Colonic mucosa (tissue), 4 donors: ENCODE data around the gene MPL. TPM values are rescaled to one million over a fixed set of nuclear protein-coding genes. Genes with fewer than 3 reads are reported as not detected.

Experiments
- DNase-seq: peaks from one replicate; pipeline ENCODE4 v3.0.0-alpha.2; 2020
- H3K27ac ChIP-seq: fragments of 200-600 bp; one replicate; pipeline ENCODE4 v1.8.0; 2021
- H3K27me3 ChIP-seq: fragments of 200-600 bp; one replicate; pipeline ENCODE4 v1.8.0; 2021
- H3K36me3 ChIP-seq: fragments of 200-600 bp; one replicate; pipeline ENCODE4 v1.8.0; 2021
- H3K4me1 ChIP-seq: fragments of 200-600 bp; one replicate; pipeline ENCODE4 v1.8.0; 2021; ENCODE audit warnings: mild to moderate bottlenecking
- H3K4me3 ChIP-seq: fragments of 200-600 bp; one replicate; pipeline ENCODE4 v1.8.0; 2021
- H3K9ac ChIP-seq, 2 donors: one replicate each; pipeline ENCODE4 v1.7.0; 2013; ENCODE audit warnings: control low read depth in 2 of 2, low read depth in 2 of 2, low read length in 2 of 2
- H3K9me3 ChIP-seq: fragments of 200-600 bp; one replicate; pipeline ENCODE4 v1.8.0; 2021
- CTCF ChIP-seq: fragments of 200-600 bp; IDR thresholded peaks from one replicate; pipeline ENCODE4 v1.8.0; 2022; ENCODE audit warnings: antibody characterized with exemption, mild to moderate bottlenecking
- intact Hi-C: fragments of 100-400 bp; cut with DNase I; formaldehyde crosslinking; loops from one replicate; pipeline ENCODE4 v1.14.1; 2022
- total RNA-seq, 2 donors: library from RNA; stranded (reverse); fragmentation: NEBNext Ultra II Directional in 1 of 2; extraction: Animal tissue kit (Norgen Biotek cat#: 25700) in 1 of 2; gene quantifications; one replicate each; pipeline ENCODE4 v1.2.1, GENCODE V29; 2021
- donor health status: healthy.
- donor health status: DM: no; HTN: no; CAD: no.
- donor health status: DM: no; HTN: no; CAD: no.

Gene MPL
- total RNA-seq, 2 donors from 2014 or later, result 0.12 TPM; not detected in 1

GRCh38 chr1:43377831-43378230, 40.2 kb downstream of the MPL start:
- TF ChIP-seq CTCF, result no peak
- no peaks in the 10 kb centered on the region for H3K9me3 ChIP-seq
- H3K27me3 ChIP-seq, result no peaks in the 10 kb centered on the region
- no peaks in the 10 kb centered on the region for H3K36me3 ChIP-seq
- DNase-seq, result no peak
- no peaks in the 10 kb centered on the region for H3K4me1 ChIP-seq
- intact Hi-C loops, result no loop called here
- no peak overlapping the region for H3K27ac ChIP-seq
- H3K9ac ChIP-seq, result no peak overlapping the region
- no peak overlapping the region for H3K4me3 ChIP-seq

GRCh38 chr1:43379476-43379875, 41.9 kb downstream of the MPL start:
- Histone ChIP-seq H3K4me3 (no peak overlapping the region), H3K36me3 (no peaks in the 10 kb centered on the region), H3K27me3 (no peaks in the 10 kb centered on the region)

GRCh38 chr1:43381612-43382011, 44.0 kb downstream of the MPL start:
- H3K27ac ChIP-seq, result no peak overlapping the region
- intact Hi-C loops, result no loop called here

More at GRCh38 chr1:43379476-43379875, 41.9 kb downstream of the MPL start:
- no peak for TF ChIP-seq CTCF
- Histone ChIP-seq H3K27ac (no peak overlapping the region), H3K9ac (no peak overlapping the region), H3K4me1 (no peaks in the 10 kb centered on the region), H3K9me3 (no peaks in the 10 kb centered on the region)
- DNase-seq, result no peak
- intact Hi-C loops, result no loop called here

GRCh38 chr1:43382027-43382779, 44.6 kb downstream of the MPL start:
- Histone ChIP-seq H3K36me3 (peaks cover 5% of the 10 kb centered on the region), H3K4me1 (no peaks in the 10 kb centered on the region), H3K9me3 (no peaks in the 10 kb centered on the region), H3K27ac (no peak overlapping the region), H3K9ac (no peak overlapping the region), H3K27me3 (no peaks in the 10 kb centered on the region), H3K4me3 (no peak overlapping the region)
- no peak for DNase-seq
- TF ChIP-seq CTCF, result no peak
- intact Hi-C loops, result no loop called here

More at GRCh38 chr1:43381612-43382011, 44.0 kb downstream of the MPL start:
- Histone ChIP-seq H3K4me1 (no peaks in the 10 kb centered on the region), H3K27me3 (no peaks in the 10 kb centered on the region), H3K9me3 (no peaks in the 10 kb centered on the region), H3K9ac (no peak overlapping the region), H3K36me3 (peaks cover 5% of the 10 kb centered on the region), H3K4me3 (no peak overlapping the region)
- no peak for TF ChIP-seq CTCF
- DNase-seq, result no peak

- no peak for TF ChIP-seq CTCF
- no peaks in the 10 kb centered on the region for H3K9me3 ChIP-seq
- no peak for DNase-seq
- no peaks in the 10 kb centered on the region for H3K27me3 ChIP-seq
- H3K36me3 ChIP-seq, result peaks cover 5% of the 10 kb centered on the region
- H3K4me1 ChIP-seq, result peaks cover 5% of the 10 kb centered on the region
- intact Hi-C loops, result no loop called here
- H3K9ac ChIP-seq, result no peak overlapping the region
- no peak overlapping the region for H3K4me3 ChIP-seq
- H3K27ac ChIP-seq, result no peak overlapping the region
Measured at GRCh38 chr1:43383449-43383848, 45.8 kb downstream of the MPL start.
